ENCODE measurements around the gene DIP2C. TPM values are rescaled to one million over a fixed set of nuclear protein-coding genes. Genes with fewer than 3 reads are reported as not detected.

Gene DIP2C
- total RNA-seq, 2 experiments from 2014 or later = 0.62 to 0.80 TPM

GRCh38 chr10:691216-691615 is 1.7 kb upstream of the DIP2C start:
- DNase-seq = no peak
- ChIA-PET POLR2A (no interaction called here), CTCF (no interaction called here)
- Mint-ChIP-seq H3K27ac (no peak overlapping the region), H3K9me3 (no peaks in the 10 kb centered on the region), H3K36me3 (no peaks in the 10 kb centered on the region), H3K4me3 (no peak overlapping the region), H3K27me3 (peaks cover 47% of the 10 kb centered on the region), H3K4me1 (ENCODE audit: low read depth) (peaks cover 15% of the 10 kb centered on the region)
- intact Hi-C loops (cut with micrococcal nuclease) = no loop called here

- peak overlapping the region; percentile 13 for H3K4me3 Mint-ChIP-seq
- no peaks in the 10 kb centered on the region for H3K36me3 Mint-ChIP-seq
- POLR2A ChIA-PET = no interaction called here
- H3K4me1 Mint-ChIP-seq (ENCODE audit: low read depth) = peaks cover 15% of the 10 kb centered on the region
- CTCF ChIA-PET = no interaction called here
- H3K27me3 Mint-ChIP-seq = peaks cover 46% of the 10 kb centered on the region
- H3K27ac Mint-ChIP-seq = no peak overlapping the region
- peak; percentile 22 for DNase-seq
- intact Hi-C loops (cut with micrococcal nuclease) = no loop called here
- no peaks in the 10 kb centered on the region for H3K9me3 Mint-ChIP-seq
These were observed 1.1 kb upstream of the DIP2C start for GRCh38 chr10:690372-691161.

GRCh38 chr10:689121-689451 is 382 bp downstream of the DIP2C start:
- H3K9me3 Mint-ChIP-seq = no peaks in the 10 kb centered on the region
- no peak for DNase-seq
- H3K27ac Mint-ChIP-seq = no peak overlapping the region
- peaks cover 46% of the 10 kb centered on the region for H3K27me3 Mint-ChIP-seq
- no peak overlapping the region for H3K4me3 Mint-ChIP-seq
- ChIA-PET POLR2A (no interaction called here), CTCF (no interaction called here)
- no peaks in the 10 kb centered on the region for H3K36me3 Mint-ChIP-seq
- H3K4me1 Mint-ChIP-seq (ENCODE audit: low read depth) = peaks cover 15% of the 10 kb centered on the region
- intact Hi-C loops (cut with micrococcal nuclease) = no loop called here

GRCh38 chr10:688312-689120 is 952 bp downstream of the DIP2C start:
- no peak for DNase-seq
- intact Hi-C loops (cut with micrococcal nuclease) = no loop called here
- Mint-ChIP-seq H3K4me3 (no peak overlapping the region), H3K4me1 (ENCODE audit: low read depth) (peaks cover 14% of the 10 kb centered on the region), H3K27me3 (peaks cover 43% of the 10 kb centered on the region), H3K9me3 (no peaks in the 10 kb centered on the region), H3K36me3 (no peaks in the 10 kb centered on the region), H3K27ac (no peak overlapping the region)
- CTCF ChIA-PET = no interaction called here
- POLR2A ChIA-PET = no interaction called here

GRCh38 chr10:687583-688311 is 1.7 kb downstream of the DIP2C start:
- Mint-ChIP-seq H3K36me3 (no peaks in the 10 kb centered on the region), H3K4me3 (no peak overlapping the region), H3K4me1 (ENCODE audit: low read depth) (peaks cover 13% of the 10 kb centered on the region), H3K27ac (no peak overlapping the region), H3K27me3 (peaks cover 40% of the 10 kb centered on the region), H3K9me3 (no peaks in the 10 kb centered on the region)
- ChIA-PET POLR2A (no interaction called here), CTCF (no interaction called here)
- no peak for DNase-seq
- intact Hi-C loops (cut with micrococcal nuclease) = no loop called here

- Mint-ChIP-seq H3K4me3 (no peak overlapping the region), H3K27ac (no peak overlapping the region), H3K36me3 (no peaks in the 10 kb centered on the region), H3K9me3 (no peaks in the 10 kb centered on the region), H3K27me3 (peaks cover 31% of the 10 kb centered on the region), H3K4me1 (ENCODE audit: low read depth) (peaks cover 10% of the 10 kb centered on the region)
- CTCF ChIA-PET = no interaction called here
- POLR2A ChIA-PET = no interaction called here
- intact Hi-C loops (cut with micrococcal nuclease) = no loop called here
- DNase-seq = no peak
These were observed 3.1 kb downstream of the DIP2C start for GRCh38 chr10:686155-686931.

GRCh38 chr10:685613-686012 is 3.9 kb downstream of the DIP2C start:
- CTCF ChIA-PET = no interaction called here
- no peak overlapping the region for H3K27ac Mint-ChIP-seq
- intact Hi-C loops (cut with micrococcal nuclease) = no loop called here
- H3K4me1 Mint-ChIP-seq (ENCODE audit: low read depth) = peaks cover 9% of the 10 kb centered on the region
- no peaks in the 10 kb centered on the region for H3K9me3 Mint-ChIP-seq
- H3K36me3 Mint-ChIP-seq = no peaks in the 10 kb centered on the region
- POLR2A ChIA-PET = no interaction called here
- no peak for DNase-seq
- H3K4me3 Mint-ChIP-seq = no peak overlapping the region
- peaks cover 26% of the 10 kb centered on the region for H3K27me3 Mint-ChIP-seq

GRCh38 chr10:683448-684071 is 5.9 kb downstream of the DIP2C start:
- Mint-ChIP-seq H3K27ac (no peak overlapping the region), H3K36me3 (no peaks in the 10 kb centered on the region), H3K4me1 (ENCODE audit: low read depth) (peaks cover 3% of the 10 kb centered on the region), H3K27me3 (peaks cover 19% of the 10 kb centered on the region), H3K4me3 (no peak overlapping the region), H3K9me3 (no peaks in the 10 kb centered on the region)
- CTCF ChIA-PET = no interaction called here
- intact Hi-C loops (cut with micrococcal nuclease) = no loop called here
- POLR2A ChIA-PET = no interaction called here
- DNase-seq = no peak

GRCh38 chr10:682931-683447 is 6.5 kb downstream of the DIP2C start:
- Mint-ChIP-seq H3K27ac (no peak overlapping the region), H3K36me3 (no peaks in the 10 kb centered on the region), H3K4me3 (no peak overlapping the region), H3K27me3 (peaks cover 13% of the 10 kb centered on the region), H3K4me1 (ENCODE audit: low read depth) (no peaks in the 10 kb centered on the region), H3K9me3 (no peaks in the 10 kb centered on the region)
- intact Hi-C loops (cut with micrococcal nuclease) = no loop called here
- no peak for DNase-seq
- ChIA-PET CTCF (no interaction called here), POLR2A (no interaction called here)

GRCh38 chr10:681670-682318 is 7.7 kb downstream of the DIP2C start:
- Mint-ChIP-seq H3K4me1 (ENCODE audit: low read depth) (peaks cover 5% of the 10 kb centered on the region), H3K36me3 (no peaks in the 10 kb centered on the region), H3K4me3 (no peak overlapping the region), H3K27ac (no peak overlapping the region), H3K9me3 (no peaks in the 10 kb centered on the region), H3K27me3 (peaks cover 2% of the 10 kb centered on the region)
- ChIA-PET CTCF (no interaction called here), POLR2A (no interaction called here)
- intact Hi-C loops (cut with micrococcal nuclease) = no loop called here
- DNase-seq = no peak

GRCh38 chr10:680745-681144 is 8.7 kb downstream of the DIP2C start:
- Mint-ChIP-seq H3K4me3 (no peak overlapping the region), H3K9me3 (no peaks in the 10 kb centered on the region), H3K27me3 (peaks cover 3% of the 10 kb centered on the region), H3K27ac (no peak overlapping the region), H3K36me3 (no peaks in the 10 kb centered on the region), H3K4me1 (ENCODE audit: low read depth) (peaks cover 12% of the 10 kb centered on the region)
- no peak for DNase-seq
- POLR2A ChIA-PET = no interaction called here
- CTCF ChIA-PET = no interaction called here
- intact Hi-C loops (cut with micrococcal nuclease) = no loop called here
